ENCODE results near the gene SYDE1. TPM values are rescaled to one million over a fixed set of nuclear protein-coding genes. Genes with fewer than 3 reads are reported as not detected.

The SYDE1 gene
- total and polyA plus RNA-seq, 9 donors: 9.4 to 61.9 (median 31.2) TPM

DNA sequence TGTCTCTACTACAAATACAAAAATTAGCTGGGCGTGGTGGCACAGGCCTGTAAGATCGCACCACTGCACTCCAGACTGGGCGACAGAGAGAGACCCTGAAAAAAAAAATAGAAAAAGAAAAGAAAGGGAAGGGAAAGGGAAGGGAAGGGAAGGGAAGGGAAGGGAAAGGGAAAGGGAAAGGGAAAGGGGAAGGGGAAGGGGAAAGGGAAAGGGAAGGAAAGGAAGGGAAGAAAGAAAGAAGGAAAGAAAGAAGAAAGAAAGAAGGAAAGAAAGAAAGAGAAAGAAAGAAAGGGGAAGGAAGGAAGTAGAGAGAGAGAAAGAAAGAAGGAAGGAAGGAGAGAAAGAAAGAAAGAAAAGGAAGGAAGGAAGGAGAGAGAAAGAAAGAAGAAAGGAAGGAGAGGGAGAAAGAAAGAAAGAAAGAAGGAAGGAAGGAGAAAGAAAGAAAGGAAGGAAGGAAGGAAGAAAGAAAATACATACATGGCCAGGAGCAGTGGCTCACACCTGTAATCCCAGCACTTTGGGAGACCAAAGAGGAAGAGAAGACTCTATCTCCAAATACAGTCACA lies 8.1 kb upstream of the SYDE1 start:
- intact Hi-C loops (cut with DNase I): loop anchor here in 2 of 4 donors (5.0 to 10.0 kb wide), 2 partner anchors 46 to 58 kb away; no protein-coding TSS in a partner anchor
- WGBS, 3 donors: 93 to 97% (median 94%) methylated on average over 3 of the region's 3 CpGs

DNA sequence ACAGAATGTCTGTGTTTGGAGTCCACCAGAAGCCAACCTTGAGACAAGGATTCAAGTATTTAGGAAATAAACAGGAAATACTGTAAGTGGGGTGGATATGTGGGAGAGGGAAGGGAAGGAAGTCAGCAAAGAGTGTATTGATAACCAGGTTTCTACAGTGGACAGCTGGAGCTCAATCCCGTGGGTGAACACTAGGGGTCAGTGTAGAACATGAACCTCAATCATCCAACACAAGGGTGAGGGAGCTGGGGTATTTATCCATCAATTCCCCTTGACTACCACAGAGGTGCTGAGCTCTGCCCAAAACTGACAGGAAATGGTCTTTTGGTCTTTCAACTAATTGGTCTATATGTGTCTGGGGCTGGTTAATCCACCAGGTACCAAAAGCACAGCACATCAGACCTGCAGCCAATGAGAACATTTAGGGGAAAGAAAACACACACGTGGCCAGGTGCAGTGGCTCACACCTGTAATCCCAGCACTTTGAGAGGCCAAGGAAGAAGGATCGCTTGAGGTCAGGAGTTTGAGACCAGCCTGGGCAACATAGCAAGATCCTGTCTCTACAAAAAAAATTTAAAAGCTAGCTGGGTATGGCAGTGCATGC lies 5.6 kb upstream of the SYDE1 start:
- Histone ChIP-seq H3K27me3 (no peaks in the 10 kb centered on the region), H3K36me3 (no peaks in the 10 kb centered on the region), H3K4me3 (no peak overlapping the region), H3K4me1 (ENCODE audit: insufficient read depth) (no peaks in the 10 kb centered on the region), H3K9me3 (no peaks in the 10 kb centered on the region), H3K27ac (no peak overlapping the region)
- WGBS, 3 donors: 56 to 70% (median 62%) methylated on average over 3 of the region's 3 CpGs
- DNase-seq: no peak
- intact Hi-C loops (cut with DNase I): no loop called here
- TF ChIP-seq EP300 (IDR thresholded peaks at IDR 0.05) (no peak), POLR2A (IDR thresholded peaks at IDR 0.05) (no peak)
- TF ChIP-seq, protein P1, sequence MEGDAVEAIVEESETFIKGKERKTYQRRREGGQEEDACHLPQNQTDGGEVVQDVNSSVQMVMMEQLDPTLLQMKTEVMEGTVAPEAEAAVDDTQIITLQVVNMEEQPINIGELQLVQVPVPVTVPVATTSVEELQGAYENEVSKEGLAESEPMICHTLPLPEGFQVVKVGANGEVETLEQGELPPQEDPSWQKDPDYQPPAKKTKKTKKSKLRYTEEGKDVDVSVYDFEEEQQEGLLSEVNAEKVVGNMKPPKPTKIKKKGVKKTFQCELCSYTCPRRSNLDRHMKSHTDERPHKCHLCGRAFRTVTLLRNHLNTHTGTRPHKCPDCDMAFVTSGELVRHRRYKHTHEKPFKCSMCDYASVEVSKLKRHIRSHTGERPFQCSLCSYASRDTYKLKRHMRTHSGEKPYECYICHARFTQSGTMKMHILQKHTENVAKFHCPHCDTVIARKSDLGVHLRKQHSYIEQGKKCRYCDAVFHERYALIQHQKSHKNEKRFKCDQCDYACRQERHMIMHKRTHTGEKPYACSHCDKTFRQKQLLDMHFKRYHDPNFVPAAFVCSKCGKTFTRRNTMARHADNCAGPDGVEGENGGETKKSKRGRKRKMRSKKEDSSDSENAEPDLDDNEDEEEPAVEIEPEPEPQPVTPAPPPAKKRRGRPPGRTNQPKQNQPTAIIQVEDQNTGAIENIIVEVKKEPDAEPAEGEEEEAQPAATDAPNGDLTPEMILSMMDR (IDR thresholded peaks at IDR 0.05): no peak

More for the DNA sequence above, 8.1 kb upstream of the SYDE1 start:
- Histone ChIP-seq H3K4me3 (no peak overlapping the region), H3K27ac (no peak overlapping the region), H3K4me1 (ENCODE audit: insufficient read depth) (no peaks in the 10 kb centered on the region), H3K9me3 (no peaks in the 10 kb centered on the region), H3K27me3 (no peaks in the 10 kb centered on the region), H3K36me3 (no peaks in the 10 kb centered on the region)
- TF ChIP-seq, protein P1 (IDR thresholded peaks at IDR 0.05): no peak
- TF ChIP-seq EP300 (IDR thresholded peaks at IDR 0.05) (no peak), POLR2A (IDR thresholded peaks at IDR 0.05) (no peak)
- DNase-seq: no peak

DNA sequence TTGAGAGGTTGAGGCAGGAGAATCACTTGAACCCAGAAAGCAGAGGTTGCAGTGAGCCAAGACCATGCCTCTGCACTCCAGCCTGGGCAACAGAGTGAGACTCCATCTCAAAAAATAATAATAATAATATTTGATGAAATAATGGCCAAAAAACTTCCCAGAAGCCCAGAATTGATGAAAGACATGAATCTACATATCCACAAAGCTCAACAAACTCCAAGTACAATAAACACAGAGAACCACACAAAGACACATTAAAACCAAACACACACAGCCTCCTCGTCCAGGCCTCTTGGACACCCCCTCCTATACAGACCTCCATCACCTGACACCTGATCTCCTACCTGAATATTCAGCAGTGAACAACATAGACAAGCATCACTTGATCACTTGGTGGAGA lies 3.2 kb upstream of the SYDE1 start:
- Histone ChIP-seq H3K4me3 (no peak overlapping the region), H3K9me3 (no peaks in the 10 kb centered on the region), H3K27ac (no peak overlapping the region), H3K36me3 (no peaks in the 10 kb centered on the region), H3K4me1 (ENCODE audit: insufficient read depth) (no peaks in the 10 kb centered on the region), H3K27me3 (no peaks in the 10 kb centered on the region)
- TF ChIP-seq EP300 (IDR thresholded peaks at IDR 0.05) (no peak), POLR2A (IDR thresholded peaks at IDR 0.05) (no peak)
- TF ChIP-seq, protein P1 (IDR thresholded peaks at IDR 0.05): no peak
- intact Hi-C loops (cut with DNase I): no loop called here
- WGBS, 3 donors: 81 to 95% (median 90%) methylated on average over 1 of the region's 1 CpG
- DNase-seq: no peak

DNA sequence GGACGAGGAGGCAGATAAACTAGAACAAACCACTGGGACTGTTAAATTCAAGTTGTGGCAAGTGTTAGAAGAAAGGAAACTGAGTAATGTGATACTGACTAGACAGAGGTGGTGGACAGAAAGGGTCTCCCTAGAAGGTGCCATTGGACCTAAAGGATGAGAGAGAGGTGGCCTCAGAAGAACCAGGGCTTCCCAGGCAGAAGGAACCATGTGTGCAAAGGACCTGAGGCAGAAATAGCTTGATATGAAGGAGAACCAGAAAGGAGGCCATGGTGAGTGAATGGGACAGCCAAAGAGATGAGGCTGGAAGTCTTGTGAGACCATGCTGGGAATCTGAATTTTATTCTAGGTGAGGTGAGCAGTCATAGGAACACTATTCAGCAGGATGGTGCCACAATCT lies 2.8 kb upstream of the SYDE1 start:
- DNase-seq: no peak
- intact Hi-C loops (cut with DNase I): no loop called here
- WGBS, 3 donors: 77 to 88% (median 81%) methylated on average over 1 of the region's 1 CpG
- Histone ChIP-seq H3K27ac (no peak overlapping the region), H3K9me3 (no peaks in the 10 kb centered on the region), H3K36me3 (no peaks in the 10 kb centered on the region), H3K27me3 (no peaks in the 10 kb centered on the region), H3K4me3 (no peak overlapping the region), H3K4me1 (ENCODE audit: insufficient read depth) (no peaks in the 10 kb centered on the region)
- TF ChIP-seq, protein P1 (IDR thresholded peaks at IDR 0.05): no peak
- TF ChIP-seq EP300 (IDR thresholded peaks at IDR 0.05): no peak
- TF ChIP-seq POLR2A (IDR thresholded peaks at IDR 0.05): no peak
